Activated CD4-positive, alpha-beta T cell treated with anti-CD3 and anti-CD28 coated beads, Interleukin-2, Interleukin-6, amounts not matched to agents 100 ng/mL and 50 ng/mL, durations not matched to agents 16 hours and 8 hours (primary cell): Measurements from ENCODE around the gene ANKRD13A.
"Not testable (repeated sequence)": the region's sequence is repeated elsewhere in the genome, so short reads cannot be mapped to it uniquely, and the experiment has no call there.

Source experiments
- DNase-seq: peaks from one replicate; pipeline ENCODE4 v3.0.0-alpha.2; 2020

Gene ANKRD13A

DNA sequence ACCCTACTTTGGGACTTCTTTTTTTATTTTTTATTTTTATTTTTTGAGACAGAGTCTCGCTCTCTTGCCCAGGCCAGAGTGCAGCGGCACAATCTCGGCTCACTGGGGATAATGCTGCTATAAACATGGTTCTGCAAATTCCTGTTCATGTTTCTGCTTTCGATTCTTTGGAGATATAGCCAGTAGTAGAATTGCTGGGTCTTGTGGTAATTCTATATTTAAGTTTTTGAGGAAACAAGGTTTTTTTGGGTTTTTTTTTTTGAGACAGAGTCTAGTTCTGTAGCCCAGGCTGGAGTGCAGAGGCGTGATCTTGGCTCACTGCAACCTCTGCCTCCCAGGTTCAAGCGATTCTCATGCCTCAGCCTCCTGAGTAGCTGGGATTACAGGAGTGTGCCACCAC, 89.0 kb downstream of the ANKRD13A start:
- not testable (repeated sequence) for DNase-seq

DNA sequence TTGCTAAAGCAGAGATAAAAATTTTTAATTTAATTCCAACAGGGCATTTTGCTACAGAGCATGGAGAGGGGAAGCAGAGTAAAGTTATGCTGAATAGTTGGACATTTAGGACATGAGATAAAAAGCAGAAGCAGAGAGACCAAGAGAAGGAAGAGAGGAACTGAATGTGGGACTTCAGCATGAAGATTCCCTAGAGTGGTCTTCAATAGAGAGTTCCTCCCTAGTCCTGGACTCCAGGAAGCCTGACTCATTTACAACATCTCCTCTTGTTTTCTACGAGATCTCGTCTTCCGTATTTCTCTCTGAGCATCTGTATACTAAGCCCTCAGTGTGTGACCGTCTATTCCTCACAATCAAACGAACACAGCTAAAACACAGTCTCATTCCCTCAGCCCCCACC, 89.7 kb downstream of the ANKRD13A start:
- no peak for DNase-seq
